HG03469 (cell line): Measurements from ENCODE around the gene ITPR3.

Experiments used
- ATAC-seq: cut with Tn5 transposase; IDR thresholded peaks from one replicate; pipeline ENCODE4 v1.9.1; 2021; ENCODE audit warnings: mild to moderate bottlenecking, moderate library complexity, moderate number of reproducible peaks; ENCODE audit not compliant: unreplicated experiment

Gene ITPR3

GRCh38 chr6:33727932-33728331, 106.8 kb downstream of the ITPR3 start:
- ATAC-seq, result no peak

DNA sequence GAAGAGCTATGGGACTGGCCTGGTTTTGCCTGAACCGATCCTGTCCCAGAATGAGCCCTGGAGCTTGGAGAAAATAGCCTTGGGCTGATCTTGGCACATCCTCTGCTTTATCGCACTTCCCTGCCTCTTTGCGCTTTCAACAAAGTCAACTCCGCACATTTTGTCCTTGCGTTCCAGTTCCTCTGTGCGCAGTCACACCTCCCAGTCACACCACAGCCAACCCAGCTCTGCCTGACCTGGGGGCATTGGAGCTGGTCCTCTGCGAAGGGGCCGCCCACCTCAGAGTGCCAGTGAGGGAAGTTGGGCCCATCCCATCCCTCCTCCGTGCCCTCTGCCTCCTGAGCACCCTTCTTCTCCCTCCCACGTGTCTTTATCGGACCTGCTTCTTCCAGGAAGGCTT, 107.3 kb downstream of the ITPR3 start:
- ATAC-seq, result no peak

DNA sequence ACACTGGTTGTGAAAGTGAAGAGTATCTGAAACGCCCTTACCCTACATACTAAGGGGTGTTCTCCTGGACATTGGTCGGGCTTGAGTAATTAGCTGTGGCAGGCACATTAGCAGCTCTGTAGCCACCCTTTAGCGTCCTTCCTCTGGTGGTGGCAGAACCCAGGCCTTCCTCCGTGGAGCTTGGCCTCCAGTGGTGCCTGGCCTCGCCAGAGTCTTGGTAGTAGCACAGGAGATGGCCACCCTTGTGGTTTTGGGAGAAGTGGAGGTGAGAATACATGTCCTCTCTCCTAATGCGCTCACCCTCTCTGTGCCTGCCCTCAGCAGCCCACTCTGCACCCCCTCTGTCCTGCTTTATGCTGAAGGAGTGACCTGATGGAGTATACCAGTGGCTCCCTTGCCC, 107.9 kb downstream of the ITPR3 start:
- ATAC-seq, result no peak

GRCh38 chr6:33730611-33731010, 109.5 kb downstream of the ITPR3 start:
- no peak for ATAC-seq

- ATAC-seq, result no peak
Observed at GRCh38 chr6:33731035-33731434, 109.9 kb downstream of the ITPR3 start.

DNA sequence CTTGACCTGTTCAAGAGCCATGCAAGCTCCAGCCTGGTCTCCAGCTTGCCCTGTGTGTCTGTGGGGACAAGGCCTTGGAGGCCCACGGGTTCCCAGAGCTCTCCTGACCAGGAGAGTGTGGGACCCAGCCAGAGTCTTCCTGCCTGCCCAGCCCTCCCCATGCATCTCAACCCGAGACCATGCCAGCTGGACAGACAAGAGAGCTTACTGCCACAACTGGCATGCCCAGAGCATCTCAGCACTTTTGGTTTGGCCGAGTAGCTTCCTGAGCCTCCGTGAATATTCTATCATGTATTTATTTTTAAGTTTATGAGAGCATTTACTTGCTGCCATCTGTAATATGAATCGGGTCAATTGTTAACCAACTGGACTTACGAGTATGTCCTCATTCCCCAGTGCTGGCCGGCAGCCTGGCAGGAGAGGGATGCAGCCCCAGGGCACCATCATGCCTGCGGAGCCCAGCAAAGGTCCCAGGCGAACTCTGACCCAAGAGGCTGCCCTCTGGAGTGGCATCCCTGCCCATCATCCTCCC, 110.7 kb downstream of the ITPR3 start:
- no peak for ATAC-seq

DNA sequence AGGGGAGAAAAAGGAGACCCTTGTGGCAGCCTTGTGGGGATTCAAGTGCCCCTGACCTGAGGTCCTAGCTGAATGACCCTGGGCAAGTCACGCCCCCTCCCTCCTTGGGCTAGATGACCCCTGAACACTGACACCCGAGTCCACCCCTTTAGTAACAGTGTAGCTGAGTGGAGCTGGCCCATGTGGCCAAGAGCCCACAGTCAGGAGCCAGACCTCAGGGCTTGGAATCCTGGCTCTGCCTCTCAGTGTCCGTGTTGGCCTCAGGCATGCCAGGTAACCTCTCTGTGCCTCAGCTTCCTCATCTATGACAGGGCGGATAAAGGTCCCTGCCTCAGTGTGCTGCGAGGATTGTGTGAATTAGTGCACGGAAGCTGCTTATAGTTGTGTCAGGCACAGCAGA, 111.3 kb downstream of the ITPR3 start:
- no peak for ATAC-seq

GRCh38 chr6:33732817-33733708, 111.9 kb downstream of the ITPR3 start:
- no peak for ATAC-seq

DNA sequence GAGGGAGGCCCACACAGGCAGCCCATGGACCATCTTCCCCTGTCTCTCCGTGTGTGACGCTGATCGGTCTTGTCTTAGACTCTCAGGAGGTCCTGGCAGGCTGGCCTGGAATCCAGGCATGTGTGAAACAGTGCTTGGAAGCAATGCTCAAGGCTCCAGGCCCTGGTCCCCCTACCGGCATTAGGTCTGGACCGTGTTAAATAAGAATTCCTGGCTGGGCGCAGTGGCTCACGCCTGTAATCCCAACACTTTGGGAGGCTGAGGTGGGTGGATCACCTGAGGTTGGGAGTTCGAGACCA, 112.5 kb downstream of the ITPR3 start:
- no peak for ATAC-seq

GRCh38 chr6:33735216-33735615, 114.1 kb downstream of the ITPR3 start:
- no peak for ATAC-seq

- ATAC-seq, result no peak
Observed at GRCh38 chr6:33737267-33738026, 116.3 kb downstream of the ITPR3 start.

- ATAC-seq, result no peak
Observed at GRCh38 chr6:33738153-33738552, 117.0 kb downstream of the ITPR3 start.

GRCh38 chr6:33738879-33739278, 117.8 kb downstream of the ITPR3 start:
- no peak for ATAC-seq

DNA sequence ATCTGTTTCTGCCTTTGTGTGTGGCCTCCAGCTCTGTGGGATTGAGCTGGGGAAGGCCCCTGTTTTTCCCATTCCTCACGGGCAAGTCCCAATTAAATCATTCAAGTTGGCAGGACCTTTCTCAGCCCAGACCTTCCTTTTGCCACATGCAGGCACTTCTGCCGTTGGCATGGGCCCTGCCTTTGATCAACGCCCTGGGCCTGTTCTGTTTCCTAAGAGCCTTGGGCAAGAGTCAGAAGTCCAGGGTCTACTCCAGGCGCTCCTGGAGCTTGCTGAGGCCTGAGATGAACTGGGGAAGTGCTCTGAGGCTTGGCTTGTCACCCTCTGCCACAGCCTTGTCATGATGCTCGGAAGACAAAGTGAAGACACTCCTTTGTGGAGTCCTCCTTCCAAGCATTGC, 118.4 kb downstream of the ITPR3 start:
- no peak for ATAC-seq

- ATAC-seq, result no peak
Observed at GRCh38 chr6:33740204-33740608, 119.1 kb downstream of the ITPR3 start.

DNA sequence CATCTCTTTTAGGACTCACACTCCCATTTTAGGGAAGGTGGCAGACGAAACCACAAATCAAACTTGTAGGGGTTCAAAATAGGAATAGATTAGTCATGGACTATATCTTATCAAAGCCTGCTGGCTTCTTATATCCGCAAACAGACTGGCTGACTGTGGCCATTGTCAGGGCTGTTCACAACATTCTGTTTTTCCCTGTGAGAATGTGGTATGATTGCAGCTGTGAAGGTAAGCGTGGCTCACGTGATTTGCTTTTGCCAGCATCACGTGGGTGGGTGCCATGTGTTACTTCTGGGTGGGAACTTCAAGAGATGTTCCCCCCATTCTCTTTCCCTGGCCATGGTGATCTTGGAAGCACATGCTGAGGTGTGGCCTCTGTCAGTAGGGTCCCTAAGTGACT, 119.7 kb downstream of the ITPR3 start:
- no peak for ATAC-seq

- ATAC-seq, result no peak
Observed at GRCh38 chr6:33742092-33742491, 121.0 kb downstream of the ITPR3 start.

DNA sequence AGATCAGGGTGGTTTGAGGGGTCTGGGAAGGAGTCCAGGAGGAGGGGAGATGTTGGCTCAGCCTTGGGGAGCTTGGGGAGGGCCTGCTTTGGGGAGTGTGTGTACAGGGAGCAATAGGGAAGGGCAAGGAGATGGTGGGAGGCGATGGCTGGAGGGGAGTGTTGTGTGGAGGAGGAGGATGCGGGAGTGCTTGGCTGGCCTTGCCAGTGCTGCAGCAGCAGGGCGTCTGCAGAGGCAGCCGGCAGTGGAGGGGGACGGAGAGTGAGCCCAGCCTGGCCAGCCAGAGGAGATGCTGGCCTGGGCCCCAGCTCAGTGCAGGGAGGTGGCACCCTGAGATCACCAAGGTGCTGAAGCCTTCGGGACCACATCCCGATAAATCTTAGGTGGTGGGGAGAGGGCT, 121.7 kb downstream of the ITPR3 start:
- no peak for ATAC-seq

DNA sequence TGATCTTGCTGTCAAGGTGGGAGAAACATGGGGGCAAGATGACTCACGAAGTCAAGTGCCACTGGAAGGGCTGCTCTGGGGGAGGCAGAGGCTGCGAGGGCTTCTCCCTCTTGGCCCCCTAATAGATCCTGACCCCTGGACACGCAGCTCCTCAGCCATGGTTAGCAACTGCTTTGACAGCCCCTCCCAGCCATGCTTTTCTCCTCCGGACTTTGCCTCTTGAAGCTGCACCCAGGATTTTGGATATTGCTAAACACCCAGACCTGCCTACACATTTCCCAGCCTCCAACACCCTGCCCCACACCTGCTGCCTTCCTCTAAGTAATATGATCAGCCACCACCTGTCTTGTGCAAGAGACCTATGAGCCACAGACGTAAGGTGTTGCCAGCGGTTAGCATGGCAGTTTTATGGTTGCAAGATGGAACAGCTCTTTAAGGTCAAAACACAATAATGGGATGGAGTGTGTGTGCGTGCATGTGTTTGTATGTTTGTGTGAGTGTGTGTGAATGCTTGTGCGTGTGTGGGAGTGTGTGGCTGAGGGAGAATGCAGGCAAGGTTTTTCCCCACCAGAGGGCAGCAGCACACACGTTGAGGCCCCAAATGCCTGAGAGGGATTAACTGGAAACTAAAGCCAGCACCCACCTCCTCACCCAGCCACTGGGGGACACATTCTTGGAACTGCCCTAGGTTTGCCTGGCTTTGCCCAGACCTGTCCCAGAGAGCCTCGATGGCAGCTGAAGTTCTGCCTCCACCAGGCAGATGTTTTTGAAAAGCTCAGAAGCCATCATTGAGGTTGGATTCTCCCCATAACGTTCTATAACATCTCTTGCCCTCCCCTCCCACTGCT, 123.1 kb downstream of the ITPR3 start:
- ATAC-seq, result no peak

DNA sequence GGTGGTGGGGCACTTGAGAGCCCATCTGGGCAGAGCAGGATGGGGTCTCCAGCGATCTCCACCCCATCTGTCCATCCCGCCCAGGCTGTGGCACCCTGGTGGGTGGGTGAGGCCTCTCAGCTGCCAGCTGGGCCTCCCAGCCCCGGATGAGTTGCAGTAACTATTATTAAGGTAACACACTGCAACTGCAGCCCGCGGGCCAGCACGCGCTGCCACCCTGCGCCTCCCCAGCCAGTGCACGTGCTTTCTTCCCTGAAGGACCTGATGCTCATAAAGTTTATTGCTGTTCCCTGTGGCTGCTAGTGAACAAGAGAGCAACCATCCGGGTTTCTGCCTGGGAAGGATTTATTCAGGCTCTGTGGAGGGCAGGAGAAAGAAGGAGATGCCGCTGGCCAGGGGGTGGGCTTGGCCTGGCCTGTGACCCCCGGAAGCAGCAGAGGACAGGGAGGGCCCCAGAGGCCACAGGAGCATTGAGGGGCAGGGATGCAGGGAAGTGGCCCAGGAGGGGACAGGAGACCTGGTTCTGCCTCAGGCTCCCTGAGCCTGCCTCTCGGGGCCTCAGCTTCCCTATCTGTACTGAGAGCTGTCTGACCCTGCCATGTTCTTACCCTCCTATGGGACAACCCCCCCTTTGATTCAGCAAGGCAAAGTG, 123.9 kb downstream of the ITPR3 start:
- ATAC-seq, result no peak

GRCh38 chr6:33745548-33745947, 124.4 kb downstream of the ITPR3 start:
- ATAC-seq, result no peak
